CD14-positive monocyte (primary cell): ENCODE measurements around the gene HIBCH. TPM values are rescaled to one million over a fixed set of nuclear protein-coding genes. Genes with fewer than 3 reads are reported as not detected.

Experiments used
- DNase-seq, 3 donors: peaks; one replicate each; pipeline ENCODE4 v3.0.0-alpha.2; 2011 to 2022
- H2AFZ ChIP-seq: 2 replicates; pipeline ENCODE4 v1.6.0; 2012; ENCODE audit warnings: mild to moderate bottlenecking, low read depth, low read length, inconsistent platforms; ENCODE audit not compliant: insufficient read depth, poor library complexity, severe bottlenecking
- H3K27ac ChIP-seq, 2 donors: 1 replicate in 1 of 2; 2 replicates in 1 of 2; pipeline ENCODE4 v1.5.1; 2012 to 2013; ENCODE audit warnings: low read length in 2 of 2, control low read depth in 1 of 2, inconsistent platforms in 1 of 2, low read depth in 1 of 2, mild to moderate bottlenecking in 1 of 2
- H3K27me3 ChIP-seq, 2 donors: one replicate each; pipeline versions ENCODE4 v1.6.0 to v1.6.1; 2011 to 2013; ENCODE audit warnings: low read length in 2 of 2; ENCODE audit not compliant: control insufficient read depth in 2 of 2, insufficient read depth in 2 of 2
- H3K36me3 ChIP-seq, 2 donors: replicated peaks in 1 of 2; 1 replicate in 1 of 2; 2 replicates in 1 of 2; pipeline versions ENCODE4 v1.5.1 to v1.6.1; 2012 to 2013; ENCODE audit warnings: low read length in 2 of 2, control low read depth in 1 of 2, inconsistent platforms in 1 of 2, mild to moderate bottlenecking in 1 of 2; ENCODE audit not compliant: insufficient read depth in 2 of 2, control insufficient read depth in 1 of 2
- H3K4me1 ChIP-seq, 2 donors: 1 replicate in 1 of 2; 2 replicates in 1 of 2; pipeline versions ENCODE4 v1.5.1 to v1.6.1; 2012 to 2013; ENCODE audit warnings: low read length in 2 of 2, control low read depth in 1 of 2, inconsistent platforms in 1 of 2, mild to moderate bottlenecking in 1 of 2, moderate library complexity in 1 of 2; ENCODE audit not compliant: insufficient read depth in 2 of 2, control insufficient read depth in 1 of 2
- H3K4me2 ChIP-seq: replicated peaks from 2 replicates; pipeline ENCODE3; 2012; ENCODE audit warnings: low read length, moderate library complexity, mild to moderate bottlenecking; ENCODE audit not compliant: poor library complexity, severe bottlenecking; ENCODE audit errors: extremely low read depth
- H3K4me3 ChIP-seq, 3 experiments: fragments of 200-600 bp in 1 of 3; sonication (generic) in 1 of 3; replicated peaks in 1 of 3; 1 replicate in 2 of 3; 2 replicates in 1 of 3; pipeline ENCODE4 v1.5.1; 2011 to 2013; ENCODE audit warnings: low read length in 3 of 3, mild to moderate bottlenecking in 3 of 3, control low read depth in 2 of 3, low read depth in 2 of 3, inconsistent platforms in 1 of 3, moderate library complexity in 1 of 3
- H3K79me2 ChIP-seq: 2 replicates; pipeline ENCODE4 v1.6.0; 2012; ENCODE audit warnings: mild to moderate bottlenecking, control low read depth, inconsistent platforms, low read length, moderate library complexity; ENCODE audit not compliant: insufficient read depth
- H3K9ac ChIP-seq: 2 replicates; pipeline ENCODE4 v1.6.0; 2017; ENCODE audit warnings: low read length, mild to moderate bottlenecking; ENCODE audit not compliant: insufficient read depth, poor library complexity, severe bottlenecking
- H3K9me3 ChIP-seq, 2 donors: replicated peaks in 1 of 2; 1 replicate in 1 of 2; 2 replicates in 1 of 2; pipeline versions ENCODE4 v1.5.1 to v1.6.1; 2012 to 2013; ENCODE audit warnings: low read length in 2 of 2, control low read depth in 1 of 2; ENCODE audit not compliant: control insufficient read depth in 1 of 2, insufficient read depth in 1 of 2
- H4K20me1 ChIP-seq: 2 replicates; pipeline ENCODE4 v1.6.0; 2012; ENCODE audit warnings: mild to moderate bottlenecking, low read length, control low read depth, moderate library complexity; ENCODE audit not compliant: insufficient read depth
- H3K27ac Mint-ChIP-seq, 7 donors: one replicate each; pipeline ENCODE4 v1.8.0; 2020; ENCODE audit warnings: mild to moderate bottlenecking in 7 of 7, mixed read lengths in 7 of 7, moderate library complexity in 6 of 7, inconsistent platforms in 2 of 7
- H3K27me3 Mint-ChIP-seq, 3 donors: one replicate each; pipeline ENCODE4 v1.8.0; 2021 to 2022; ENCODE audit warnings: low read depth in 3 of 3, mild to moderate bottlenecking in 3 of 3, mixed read lengths in 3 of 3, moderate library complexity in 3 of 3, inconsistent platforms in 1 of 3
- H3K36me3 Mint-ChIP-seq, 2 donors: one replicate each; pipeline ENCODE4 v1.8.0; 2020; ENCODE audit warnings: mixed read lengths in 2 of 2, inconsistent platforms in 1 of 2, mild to moderate bottlenecking in 1 of 2
- H3K4me1 Mint-ChIP-seq: one replicate; pipeline ENCODE4 v1.8.0; 2020; ENCODE audit warnings: mild to moderate bottlenecking, mixed read lengths
- H3K4me3 Mint-ChIP-seq, 2 donors: one replicate each; pipeline ENCODE4 v1.8.0; 2020; ENCODE audit warnings: mild to moderate bottlenecking in 2 of 2, mixed read lengths in 2 of 2, moderate library complexity in 1 of 2
- H3K9me3 Mint-ChIP-seq, 7 donors: one replicate each; pipeline ENCODE4 v1.8.0; 2020 to 2022; ENCODE audit warnings: mixed read lengths in 7 of 7, mild to moderate bottlenecking in 6 of 7, moderate library complexity in 6 of 7, inconsistent platforms in 2 of 7
- CTCF ChIP-seq: fragments of 200-600 bp; IDR thresholded peaks from one replicate; pipeline ENCODE4 v1.8.0; 2022; ENCODE audit warnings: antibody characterized with exemption, mild to moderate bottlenecking
- WGBS: methylation state at CpG from one replicate; pipeline ENCODE4 v1.1.5; 2013; ENCODE audit warnings: missing lambda C conversion rate; ENCODE audit not compliant: insufficient coverage; 5-methylcytosine and 5-hydroxymethylcytosine counted together
- intact Hi-C, 2 donors: fragments of 100-400 bp; cut with micrococcal nuclease; formaldehyde crosslinking; loops; one replicate each; pipeline versions ENCODE4 v1.15.0 to v1.15.1; 2023
- polyA plus RNA-seq, 3 donors: library from polyadenylated mRNA; depleted of rRNA in 1 of 3; unstranded in 2 of 3; stranded (reverse) in 1 of 3; fragments of 300-500 nt in 2 of 3; fragments of >200 nt in 1 of 3; fragmentation: Illumina TruSeq in 2 of 3; gene quantifications; 1 replicate in 2 of 3; 2 replicates in 1 of 3; pipeline ENCODE4 v1.2.3, GENCODE V29; 2012 to 2021

Gene HIBCH
- polyA plus RNA-seq, 3 donors: 3.3 to 8.2 (median 7.3) TPM

DNA sequence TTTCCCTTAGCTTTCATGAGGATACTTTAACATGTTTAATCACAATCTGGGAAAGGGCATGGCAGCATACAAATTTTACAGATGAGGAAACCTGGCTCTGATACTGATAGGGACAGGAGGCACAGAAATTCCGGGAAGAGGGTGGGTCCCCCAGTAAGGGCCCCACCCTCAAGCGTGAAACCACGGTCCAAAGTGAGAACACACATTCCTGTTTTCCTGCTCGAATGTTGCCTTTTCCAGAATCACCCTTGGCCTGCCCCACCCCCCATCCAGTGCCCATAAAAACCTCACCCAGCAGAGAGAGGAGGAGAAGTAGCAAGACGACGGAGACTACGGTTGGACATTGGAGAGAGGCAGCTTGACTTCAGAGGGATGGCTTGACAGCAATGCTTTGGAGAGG is 98.2 kb downstream of the HIBCH start:
- H3K4me3 Mint-ChIP-seq: no peak overlapping the region
- 92% methylated on average over 2 of the region's 7 CpGs for WGBS
- no peaks in the 10 kb centered on the region for H3K79me2 ChIP-seq
- DNase-seq: no peak
- no peak overlapping the region for H2AFZ ChIP-seq
- no peaks in the 10 kb centered on the region for H3K4me1 ChIP-seq
- TF ChIP-seq CTCF: no peak
- H3K27ac Mint-ChIP-seq: no peak overlapping the region
- H3K27me3 ChIP-seq: no peaks in the 10 kb centered on the region
- H3K4me2 ChIP-seq: no peak overlapping the region
- H3K4me1 Mint-ChIP-seq: peaks cover 3% of the 10 kb centered on the region
- intact Hi-C loops: no loop called here
- peaks cover 4 to 20% (median 10%) of the 10 kb centered on the region in 7 donors for H3K9me3 Mint-ChIP-seq
- no peaks in the 10 kb centered on the region for H3K36me3 ChIP-seq
- peaks cover 0 to 3% of the 10 kb centered on the region in 2 donors for H3K9me3 ChIP-seq
- H3K4me3 ChIP-seq: no peak overlapping the region
- H4K20me1 ChIP-seq: no peaks in the 10 kb centered on the region
- H3K9ac ChIP-seq: no peak overlapping the region
- H3K27ac ChIP-seq: no peak overlapping the region
- H3K27me3 Mint-ChIP-seq: peaks cover 0 to 1% (median 0%) of the 10 kb centered on the region in 3 donors
- H3K36me3 Mint-ChIP-seq: peaks cover 25 to 38% of the 10 kb centered on the region in 2 donors

DNA sequence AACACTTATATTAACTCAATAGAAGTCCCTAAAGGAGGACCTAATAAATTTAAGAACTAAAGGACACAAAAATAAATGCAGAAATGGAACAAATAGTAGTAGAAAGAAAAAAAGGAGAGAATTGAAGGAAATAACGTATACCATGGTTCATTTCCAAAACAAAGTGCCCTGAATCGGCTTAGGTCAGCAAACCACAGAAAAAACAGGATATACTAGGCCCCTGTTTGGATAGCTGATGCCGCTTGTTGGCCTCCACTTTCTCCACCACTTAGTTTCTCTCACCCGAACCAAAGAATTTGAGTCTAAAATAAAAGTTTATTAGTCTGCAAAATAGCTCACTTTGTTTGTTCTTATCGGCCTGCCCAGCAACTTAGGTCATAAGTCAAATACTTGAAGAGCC is 100.4 kb downstream of the HIBCH start:
- peaks cover 0 to 2% (median 0%) of the 10 kb centered on the region in 3 donors for H3K27me3 Mint-ChIP-seq
- DNase-seq: no peak
- WGBS: 100% methylated on average over 1 of the region's 5 CpGs
- no peak overlapping the region for H3K4me3 Mint-ChIP-seq
- Histone ChIP-seq H3K9ac (no peak overlapping the region), H3K4me2 (no peak overlapping the region), H3K4me1 (no peaks in the 10 kb centered on the region), H4K20me1 (no peaks in the 10 kb centered on the region), H3K79me2 (no peaks in the 10 kb centered on the region), H2AFZ (no peak overlapping the region), H3K27me3 (no peaks in the 10 kb centered on the region), H3K27ac (no peak overlapping the region), H3K4me3 (no peak overlapping the region), H3K9me3 (peaks cover 0 to 3% of the 10 kb centered on the region in 2 donors), H3K36me3 (no peaks in the 10 kb centered on the region)
- peaks cover 8% of the 10 kb centered on the region for H3K4me1 Mint-ChIP-seq
- peaks cover 18 to 23% of the 10 kb centered on the region in 2 donors for H3K36me3 Mint-ChIP-seq
- H3K9me3 Mint-ChIP-seq: peaks cover 0 to 8% (median 6%) of the 10 kb centered on the region in 7 donors
- TF ChIP-seq CTCF: no peak
- no peak overlapping the region for H3K27ac Mint-ChIP-seq
- intact Hi-C loops: no loop called here
